ENCODE data around the gene CELF1. TPM values are rescaled to one million over a fixed set of nuclear protein-coding genes. Genes with fewer than 3 reads are reported as not detected.

Gene CELF1
- polyA plus RNA-seq, 12 donors = 58.2 to 126 (median 79.2) TPM

- DNase-seq = no peak
Measured at GRCh38 chr11:47514825-47515647, 37.9 kb downstream of the CELF1 start.

- no peak for DNase-seq
Measured at GRCh38 chr11:47512701-47513100, 40.2 kb downstream of the CELF1 start.

GRCh38 chr11:47511917-47512316, 41.0 kb downstream of the CELF1 start:
- DNase-seq = no peak

- no peak for DNase-seq
Measured at GRCh38 chr11:47510209-47510608, 42.7 kb downstream of the CELF1 start.

GRCh38 chr11:47509077-47509536, 43.8 kb downstream of the CELF1 start:
- no peak for DNase-seq

- no peak for DNase-seq
Measured at GRCh38 chr11:47508240-47508957, 44.5 kb downstream of the CELF1 start.

- DNase-seq = no peak
Measured at GRCh38 chr11:47507563-47508239, 45.2 kb downstream of the CELF1 start.

GRCh38 chr11:47506795-47507562, 46.0 kb downstream of the CELF1 start:
- no peak for DNase-seq

- DNase-seq = no peak
Measured at GRCh38 chr11:47506373-47506772, 46.6 kb downstream of the CELF1 start.

GRCh38 chr11:47504910-47505309, 48.0 kb downstream of the CELF1 start:
- no peak for DNase-seq

GRCh38 chr11:47503227-47503626, 49.7 kb downstream of the CELF1 start:
- no peak for DNase-seq

GRCh38 chr11:47502767-47503166, 50.2 kb downstream of the CELF1 start:
- no peak for DNase-seq

- DNase-seq = no peak
Measured at GRCh38 chr11:47501101-47501500, 51.8 kb downstream of the CELF1 start.

- DNase-seq = no peak
Measured at GRCh38 chr11:47500121-47500520, 52.8 kb downstream of the CELF1 start.

GRCh38 chr11:47499614-47500013, 53.3 kb downstream of the CELF1 start:
- no peak for DNase-seq

GRCh38 chr11:47499161-47499560, 53.8 kb downstream of the CELF1 start:
- no peak for DNase-seq

GRCh38 chr11:47498584-47499152, 54.3 kb downstream of the CELF1 start:
- no peak for DNase-seq

- no peak for DNase-seq
Measured at GRCh38 chr11:47498149-47498548, 54.8 kb downstream of the CELF1 start.

GRCh38 chr11:47496808-47497207, 56.1 kb downstream of the CELF1 start:
- no peak for DNase-seq

- DNase-seq = no peak
Measured at GRCh38 chr11:47495856-47496217, 57.1 kb downstream of the CELF1 start.
